SK-N-DZ (cell line): ENCODE data around the gene SNX3.
"Not testable (repeated sequence)": the region's sequence is repeated elsewhere in the genome, so short reads cannot be mapped to it uniquely, and the experiment has no call there.

ENCODE experiments used
- DNase-seq: peaks from one replicate; pipeline ENCODE4 v3.0.0-alpha.2; 2015; ENCODE audit warnings: low spot score

The SNX3 gene

GRCh38 chr6:108263371-108263770, 2.5 kb upstream of the SNX3 start:
- no peak for DNase-seq

- DNase-seq = peak; percentile 45
Measured at GRCh38 chr6:108260126-108260808, 573 bp downstream of the SNX3 start.

GRCh38 chr6:108254433-108255410, 6.1 kb downstream of the SNX3 start:
- DNase-seq = peak; percentile 70

DNA sequence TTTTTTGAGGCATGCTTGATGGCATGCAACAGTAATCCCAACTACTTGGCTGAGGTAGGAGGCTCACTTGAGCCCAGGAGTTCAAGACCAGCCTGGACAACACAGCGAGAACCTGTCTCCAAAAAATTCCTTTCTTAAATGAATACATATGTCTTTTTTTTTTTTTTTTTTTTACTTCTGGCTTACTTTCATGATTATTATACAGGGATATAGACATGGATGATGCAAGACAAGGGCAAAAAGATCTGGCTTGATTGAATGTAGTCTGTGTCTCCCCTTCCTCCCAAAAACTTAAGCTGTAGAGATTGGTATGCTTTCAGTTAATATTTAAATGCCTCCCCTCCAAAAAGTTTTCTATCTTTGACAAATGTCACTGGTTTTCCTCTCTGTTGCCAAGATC, 7.6 kb downstream of the SNX3 start:
- DNase-seq = no peak

DNA sequence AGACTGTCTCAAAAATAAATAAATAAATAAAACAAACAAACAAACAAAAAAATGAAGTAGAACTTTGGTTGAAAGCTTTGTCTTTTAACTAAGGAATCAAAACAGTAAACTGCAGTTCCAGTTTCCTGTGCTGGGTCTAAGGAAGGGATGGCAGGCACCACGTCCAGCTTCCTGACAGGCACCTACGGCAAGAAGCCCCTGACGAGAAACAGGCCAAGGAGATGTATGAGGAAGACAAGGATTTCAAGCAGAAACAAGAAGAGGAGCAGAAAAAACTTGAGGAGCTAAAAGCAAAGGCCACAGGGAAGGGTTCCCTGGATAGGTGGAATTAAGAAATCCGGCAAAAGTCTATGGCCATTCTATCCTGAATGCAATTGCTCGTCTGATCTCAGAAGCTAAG, 8.8 kb downstream of the SNX3 start:
- DNase-seq = peak; percentile 54

DNA sequence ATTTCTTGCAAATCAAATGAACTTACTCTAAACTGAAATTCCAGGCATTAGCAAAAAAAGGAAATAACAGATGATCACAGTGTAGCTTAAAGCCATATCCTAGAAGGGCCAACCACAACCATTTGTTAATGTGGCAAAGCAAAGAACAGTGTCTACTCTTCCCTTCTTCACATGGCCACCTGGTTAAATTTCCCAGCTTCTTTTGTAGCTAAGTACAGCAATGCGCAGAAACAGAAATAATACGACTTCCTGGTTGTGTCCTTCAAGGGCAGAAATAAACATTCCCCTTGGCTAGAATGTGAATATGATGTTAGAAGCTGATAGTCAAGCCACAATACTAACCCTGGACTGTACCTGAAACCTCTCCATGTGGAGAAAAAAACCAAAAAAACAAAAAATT, 9.6 kb downstream of the SNX3 start:
- no peak for DNase-seq

GRCh38 chr6:108250240-108250866, 10.5 kb downstream of the SNX3 start:
- DNase-seq = peak; percentile 37

DNA sequence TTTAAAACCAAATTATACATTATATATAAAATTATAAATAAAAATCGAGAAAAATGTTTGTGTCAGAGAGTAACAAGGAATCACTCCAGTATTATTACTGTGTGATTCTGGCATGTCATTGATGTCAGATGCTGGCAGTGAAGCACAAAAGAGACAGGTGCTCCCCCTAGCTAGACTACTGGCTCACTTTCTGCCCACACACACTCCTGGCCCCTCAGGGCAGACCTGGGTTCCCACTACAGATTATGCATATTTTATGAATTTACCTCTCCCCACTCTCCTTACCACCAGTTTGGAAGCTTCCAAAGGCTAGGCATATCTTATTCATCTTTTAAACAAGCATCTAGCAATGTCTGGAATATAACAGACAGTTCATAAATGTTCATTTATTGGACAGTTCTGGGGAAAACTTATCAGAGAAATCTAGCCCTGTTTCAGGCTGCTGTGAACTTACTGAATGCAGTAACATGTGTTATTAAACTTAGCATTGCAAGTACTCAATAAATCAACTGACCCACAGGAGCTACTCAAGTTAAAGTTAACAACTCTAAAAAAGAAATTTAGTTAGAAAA, 12.8 kb downstream of the SNX3 start:
- DNase-seq = peak; percentile 87

- not testable (repeated sequence) for DNase-seq
Measured at GRCh38 chr6:108245095-108245494, 15.7 kb downstream of the SNX3 start.

DNA sequence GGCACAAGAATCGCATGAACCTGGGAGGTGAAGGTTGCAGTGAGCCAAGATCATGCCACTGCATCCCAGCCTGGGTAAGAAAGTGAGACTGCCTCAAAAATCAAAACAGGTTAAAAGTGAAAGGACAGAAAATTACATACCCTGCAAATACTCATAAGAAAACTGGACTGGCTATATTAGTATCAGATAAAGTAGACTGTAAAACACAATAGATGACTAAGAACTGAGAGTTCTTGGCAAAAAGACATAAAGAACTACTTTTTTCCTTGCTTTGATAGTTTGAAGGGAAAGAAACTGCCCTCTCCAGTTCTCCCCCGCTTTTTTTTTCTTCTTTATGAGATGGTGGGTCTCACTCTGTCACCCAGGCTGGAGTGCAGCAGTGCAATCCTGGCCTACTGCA, 17.0 kb downstream of the SNX3 start:
- no peak for DNase-seq

DNA sequence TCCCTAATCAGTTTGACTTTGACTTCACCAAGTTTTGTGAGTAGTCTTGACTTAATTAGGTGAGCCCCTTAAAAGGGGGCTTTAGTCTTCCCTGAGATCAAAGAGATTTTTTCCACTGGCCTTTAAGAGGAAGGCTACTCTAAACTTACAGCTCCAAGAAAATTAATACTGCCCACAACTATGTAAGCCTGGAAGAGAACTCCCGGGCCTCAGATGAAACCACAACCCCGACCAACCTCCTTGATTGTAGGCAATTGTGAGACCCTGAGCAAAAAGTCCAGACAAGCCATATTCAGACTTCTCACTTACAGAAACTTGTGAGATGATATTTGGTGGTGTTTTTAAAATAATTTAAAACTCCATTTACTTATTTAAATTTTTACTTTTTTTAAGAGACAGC, 18.1 kb downstream of the SNX3 start:
- no peak for DNase-seq

DNA sequence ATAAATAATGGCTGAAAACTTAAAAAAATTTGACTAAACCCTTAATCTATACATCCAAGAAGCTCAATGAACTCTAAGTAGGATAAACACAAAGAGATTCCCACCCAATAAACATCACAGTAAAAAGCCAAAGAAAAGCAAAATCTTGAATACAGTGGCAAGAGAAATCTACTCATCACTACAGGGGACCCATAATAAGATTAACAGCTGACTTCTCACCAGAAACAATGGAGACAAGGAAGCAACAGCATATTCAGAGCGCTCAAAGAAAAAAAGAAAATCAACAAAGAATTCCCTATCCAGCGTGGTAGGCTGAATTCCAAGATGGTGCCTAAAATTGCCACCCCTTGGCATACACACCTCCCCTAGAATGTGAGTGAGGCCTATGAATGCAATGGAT, 18.6 kb downstream of the SNX3 start:
- DNase-seq = no peak

- no peak for DNase-seq
Measured at GRCh38 chr6:108238322-108238721, 22.5 kb downstream of the SNX3 start.

DNA sequence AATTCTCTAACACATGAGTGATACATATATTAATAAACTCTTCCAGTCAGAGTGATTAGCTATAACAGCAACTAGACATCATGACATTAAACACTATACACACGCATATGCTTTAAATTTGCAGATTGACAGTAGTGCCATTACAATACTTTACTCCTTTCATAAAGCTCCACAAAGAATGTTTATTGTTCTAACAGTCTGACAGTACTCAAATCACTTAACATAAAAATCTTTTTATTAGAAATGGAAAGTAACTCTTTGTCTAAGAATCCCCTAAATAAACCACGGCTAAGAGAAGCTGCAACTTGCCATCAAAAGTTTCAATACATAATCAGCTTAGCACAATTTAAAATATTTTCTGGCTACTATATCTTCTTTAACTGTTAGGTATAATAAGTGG, 24.0 kb downstream of the SNX3 start:
- no peak for DNase-seq

DNA sequence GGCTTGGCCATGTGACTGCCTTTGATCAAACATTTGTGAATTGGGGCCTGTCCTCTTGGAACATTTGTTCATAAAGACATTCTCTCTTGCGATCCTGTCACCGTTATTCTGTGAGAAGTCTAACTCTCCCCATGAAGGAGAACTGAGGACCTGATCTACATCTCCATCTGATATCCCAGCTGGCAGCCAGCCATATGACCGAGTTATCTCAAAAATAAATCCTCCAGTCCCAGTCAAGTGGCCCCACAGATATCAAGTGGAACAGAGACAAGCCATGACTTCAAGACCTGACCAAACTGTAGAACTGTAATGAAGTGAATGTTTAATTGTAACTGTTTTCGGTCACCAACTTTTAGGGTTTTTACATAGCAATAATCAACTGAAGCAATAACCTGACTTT, 25.7 kb downstream of the SNX3 start:
- DNase-seq = no peak

DNA sequence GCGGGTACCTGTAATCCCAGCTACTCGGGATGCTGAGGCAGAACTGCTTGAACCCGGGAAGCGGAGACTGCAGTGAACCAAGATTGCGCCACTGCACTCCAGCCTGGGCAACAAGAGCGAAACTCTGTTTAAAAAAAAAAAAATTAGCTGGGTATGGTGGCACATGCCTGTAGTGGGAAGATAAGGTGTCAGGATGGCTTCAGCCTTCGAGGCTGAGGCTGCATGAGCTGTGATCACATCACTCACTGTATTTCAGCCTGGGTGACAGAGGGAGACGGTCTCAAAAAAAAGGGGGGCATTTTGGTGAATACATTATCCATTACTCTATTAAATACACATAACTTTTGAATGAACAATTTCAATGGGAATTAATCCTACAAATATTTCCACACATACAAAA, 32.4 kb downstream of the SNX3 start:
- DNase-seq = no peak

- DNase-seq = no peak
Measured at GRCh38 chr6:108227290-108227689, 33.5 kb downstream of the SNX3 start.

DNA sequence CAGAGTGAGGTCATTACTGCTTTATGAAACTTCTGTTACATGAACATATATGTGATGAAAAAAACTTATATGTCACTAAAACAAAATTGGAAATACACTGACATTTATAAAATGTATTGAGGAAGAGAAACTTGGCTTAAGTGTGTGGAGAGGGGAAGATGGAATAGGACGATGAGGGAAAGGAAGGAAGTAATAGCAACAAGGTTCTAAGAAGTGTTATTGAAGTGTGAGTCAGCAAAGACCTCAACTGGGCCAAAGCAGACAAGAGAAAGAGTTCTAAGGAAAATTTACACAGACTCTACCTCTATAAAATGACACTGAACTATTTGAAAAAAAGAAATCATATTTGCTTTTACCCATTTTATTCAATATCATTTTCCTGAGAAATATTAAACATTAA, 38.3 kb downstream of the SNX3 start:
- DNase-seq = no peak

DNA sequence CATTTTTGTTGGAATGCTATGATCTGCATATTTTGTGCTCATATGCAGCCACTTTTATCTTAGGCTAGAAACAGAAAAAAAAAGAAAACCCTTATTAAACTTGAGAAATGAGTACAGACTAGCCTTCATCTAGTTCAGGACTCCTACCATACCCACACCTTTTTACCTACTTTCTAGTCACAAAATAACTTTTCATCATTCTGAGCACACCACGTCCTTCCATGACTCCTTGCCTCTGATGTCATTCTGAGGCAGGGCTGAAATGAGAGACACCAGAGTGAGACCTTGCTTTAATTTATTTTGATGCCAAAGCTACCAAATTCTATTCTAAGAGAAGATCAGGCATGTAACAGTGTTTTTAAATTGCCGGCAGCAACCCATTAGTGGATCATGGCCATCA, 38.8 kb downstream of the SNX3 start:
- DNase-seq = no peak

DNA sequence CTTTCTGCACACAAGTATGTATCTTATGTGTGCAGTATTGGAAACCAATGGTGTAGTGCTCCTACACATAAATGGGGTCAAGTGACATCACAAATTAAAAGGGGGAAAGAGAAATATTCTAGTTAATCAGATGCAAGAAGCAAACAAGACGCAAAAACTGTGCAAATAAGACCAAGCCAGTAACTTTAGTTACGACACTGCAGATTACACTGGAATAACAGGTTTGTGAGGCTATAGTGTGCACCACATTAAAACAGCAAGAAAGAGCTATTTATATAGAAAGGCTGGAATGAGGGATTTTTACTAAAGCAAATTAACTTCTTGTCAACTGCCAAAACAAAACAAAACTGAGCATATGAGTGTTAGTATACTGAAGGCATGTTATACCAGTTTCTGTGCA, 49.2 kb downstream of the SNX3 start:
- no peak for DNase-seq

DNA sequence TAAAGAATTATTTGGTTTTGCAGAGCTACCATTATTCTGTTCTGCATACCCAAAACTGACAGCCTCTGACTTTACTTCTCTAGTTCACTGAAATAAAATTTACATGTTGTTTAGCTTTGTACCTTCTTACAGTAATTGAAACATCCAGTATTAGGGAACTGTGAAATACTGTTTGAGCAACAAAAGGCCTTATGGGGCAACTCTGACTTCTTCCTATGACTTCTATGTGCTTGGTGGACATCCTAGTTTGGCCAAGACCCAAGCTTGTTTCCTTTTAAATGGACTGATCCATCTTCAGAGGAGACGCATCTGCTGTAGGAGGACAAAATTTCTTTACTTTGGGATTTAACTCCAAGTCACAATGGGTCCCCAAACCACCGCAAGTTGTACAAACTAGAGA, 50.3 kb downstream of the SNX3 start:
- no peak for DNase-seq

- DNase-seq = no peak
Measured at GRCh38 chr6:108209738-108210137, 51.1 kb downstream of the SNX3 start.
